Endothelial cell of hepatic sinusoid (primary cell): ENCODE measurements around the gene FARP1.

ENCODE experiments used
- in situ Hi-C: cut with HindIII; loops from 2 replicates; pipeline ENCODE4 v1.10.0; 2017; ENCODE audit warnings: low sequenced_read_pairs

The FARP1 gene

GRCh38 chr13:98471934-98472333, 329.0 kb downstream of the FARP1 start:
- in situ Hi-C loops: no loop called here

DNA sequence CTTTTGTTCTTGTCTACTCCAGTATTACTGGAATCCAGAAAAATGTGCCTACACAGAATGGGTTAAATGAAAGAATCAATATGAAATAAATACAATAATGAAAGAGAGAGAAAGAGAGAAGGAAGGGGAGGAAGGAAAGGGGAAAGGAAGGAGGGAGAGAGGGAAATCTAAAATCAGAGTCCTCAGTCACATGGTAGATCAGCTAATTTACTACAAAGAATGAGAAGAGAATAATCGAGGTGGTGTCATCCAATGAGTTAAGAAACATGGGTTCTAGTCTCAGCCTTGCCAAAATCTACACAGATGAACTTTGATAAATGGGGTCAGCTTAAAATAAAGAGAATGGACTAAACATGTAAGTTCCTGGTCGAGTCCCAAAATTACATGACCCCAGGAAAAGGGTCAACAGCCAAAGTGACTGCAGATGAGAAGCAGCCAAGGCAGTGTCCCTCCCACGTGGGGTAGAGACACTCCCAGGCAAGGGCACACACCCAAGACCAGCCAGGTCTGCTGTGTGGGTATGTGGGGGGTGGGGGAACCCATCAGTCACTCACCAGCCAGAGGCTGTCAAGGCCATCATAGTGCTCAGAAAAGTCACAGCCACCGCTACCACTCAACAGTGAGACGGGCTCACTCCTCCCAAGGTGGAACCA, 330.4 kb downstream of the FARP1 start:
- in situ Hi-C loops: no loop called here

DNA sequence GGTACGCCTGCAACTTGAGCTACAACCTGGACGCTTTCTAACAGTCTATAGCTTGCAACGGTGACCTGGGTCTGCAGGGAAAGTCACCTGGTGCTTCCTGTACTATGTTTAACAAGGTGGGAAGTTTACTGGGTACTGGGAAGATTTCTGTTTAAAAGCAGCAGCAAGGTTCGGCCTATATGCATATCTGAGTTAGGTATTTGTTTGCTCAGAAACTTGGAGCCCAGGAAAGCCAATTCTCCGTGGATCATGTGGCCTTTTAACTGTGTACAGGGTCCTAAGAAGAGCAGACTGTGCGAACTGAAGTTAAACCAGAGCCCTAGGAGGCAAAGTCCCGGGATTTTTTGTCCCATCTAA, 330.9 kb downstream of the FARP1 start:
- in situ Hi-C loops: no loop called here

GRCh38 chr13:98474292-98474691, 331.4 kb downstream of the FARP1 start:
- in situ Hi-C loops: no loop called here

DNA sequence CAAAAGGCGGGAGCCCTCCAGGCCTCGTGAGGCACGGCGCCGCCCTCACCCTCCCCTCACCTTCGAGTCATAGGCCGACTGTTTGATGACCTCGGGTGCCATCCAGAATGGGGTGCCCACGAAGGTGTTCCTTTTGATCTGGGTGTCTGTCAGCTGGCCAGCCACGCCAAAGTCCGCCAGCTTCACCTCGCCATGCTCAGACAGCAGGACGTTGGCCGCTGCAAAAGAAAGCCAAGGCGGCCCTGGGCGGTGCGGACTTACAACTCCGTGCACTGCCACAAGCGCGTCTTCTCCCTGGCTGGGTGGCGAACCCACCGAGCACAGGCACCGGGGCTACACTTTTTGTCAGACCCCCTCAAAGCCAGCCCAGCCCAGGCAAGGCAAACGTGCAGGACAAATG, 331.9 kb downstream of the FARP1 start:
- in situ Hi-C loops: no loop called here

DNA sequence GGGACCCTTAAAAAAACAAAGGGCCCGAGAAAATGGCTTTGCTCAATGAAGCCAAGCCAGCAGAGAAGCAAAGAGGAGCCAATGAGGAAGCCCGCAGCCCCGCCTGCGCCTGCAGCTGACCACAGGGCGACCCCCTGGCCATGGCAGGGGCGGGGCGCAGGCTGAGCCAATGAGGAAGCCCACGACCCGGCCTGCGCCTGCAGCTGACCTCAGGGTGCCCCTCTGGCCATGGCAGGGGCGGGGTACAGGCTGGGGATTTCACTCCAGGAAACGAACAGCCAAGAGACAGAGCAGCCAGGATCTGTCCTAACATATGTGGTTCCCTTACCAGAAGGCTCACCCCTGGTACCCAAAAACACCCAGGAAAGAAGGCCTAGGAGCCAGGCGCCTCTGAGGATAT, 332.6 kb downstream of the FARP1 start:
- in situ Hi-C loops: no loop called here

DNA sequence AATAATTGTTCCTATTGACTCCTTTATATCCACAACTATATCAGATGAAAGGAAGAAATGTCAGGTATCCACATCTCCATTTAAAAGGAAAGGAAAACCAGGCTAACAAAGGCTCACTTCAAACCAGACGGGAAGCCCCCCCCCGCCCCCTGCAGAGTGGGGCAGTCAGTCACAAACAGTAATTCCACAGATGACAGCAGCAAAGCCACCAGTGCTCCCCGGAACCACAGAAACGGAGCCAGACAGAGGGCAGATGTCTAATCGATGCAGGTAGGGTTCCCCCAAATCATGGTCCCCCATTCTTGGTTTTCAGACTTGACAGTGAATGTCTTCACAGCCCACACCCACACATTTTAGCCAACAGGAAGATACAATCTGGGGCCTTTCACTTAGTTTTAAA, 333.2 kb downstream of the FARP1 start:
- in situ Hi-C loops: no loop called here

DNA sequence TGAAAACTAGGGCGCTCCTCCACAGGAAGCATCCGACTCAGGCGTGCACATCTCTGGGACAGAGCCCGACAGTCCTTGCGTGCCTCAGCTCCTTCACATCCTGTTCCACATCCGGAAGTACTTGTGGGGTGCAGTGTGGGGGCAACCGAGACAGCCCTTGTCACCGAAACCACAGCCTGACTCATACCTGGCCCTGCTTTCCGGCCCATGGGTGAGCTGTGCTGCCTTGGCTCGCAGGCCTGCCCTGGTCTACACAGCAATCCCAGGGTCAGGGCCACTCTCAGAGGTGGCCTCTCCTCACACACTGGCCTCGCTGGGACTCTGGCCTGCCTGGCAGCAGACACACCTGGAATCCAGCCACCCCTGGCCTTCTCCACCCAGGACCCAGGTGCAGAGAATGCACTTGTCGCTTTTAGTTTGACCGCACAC, 333.7 kb downstream of the FARP1 start:
- in situ Hi-C loops: no loop called here

DNA sequence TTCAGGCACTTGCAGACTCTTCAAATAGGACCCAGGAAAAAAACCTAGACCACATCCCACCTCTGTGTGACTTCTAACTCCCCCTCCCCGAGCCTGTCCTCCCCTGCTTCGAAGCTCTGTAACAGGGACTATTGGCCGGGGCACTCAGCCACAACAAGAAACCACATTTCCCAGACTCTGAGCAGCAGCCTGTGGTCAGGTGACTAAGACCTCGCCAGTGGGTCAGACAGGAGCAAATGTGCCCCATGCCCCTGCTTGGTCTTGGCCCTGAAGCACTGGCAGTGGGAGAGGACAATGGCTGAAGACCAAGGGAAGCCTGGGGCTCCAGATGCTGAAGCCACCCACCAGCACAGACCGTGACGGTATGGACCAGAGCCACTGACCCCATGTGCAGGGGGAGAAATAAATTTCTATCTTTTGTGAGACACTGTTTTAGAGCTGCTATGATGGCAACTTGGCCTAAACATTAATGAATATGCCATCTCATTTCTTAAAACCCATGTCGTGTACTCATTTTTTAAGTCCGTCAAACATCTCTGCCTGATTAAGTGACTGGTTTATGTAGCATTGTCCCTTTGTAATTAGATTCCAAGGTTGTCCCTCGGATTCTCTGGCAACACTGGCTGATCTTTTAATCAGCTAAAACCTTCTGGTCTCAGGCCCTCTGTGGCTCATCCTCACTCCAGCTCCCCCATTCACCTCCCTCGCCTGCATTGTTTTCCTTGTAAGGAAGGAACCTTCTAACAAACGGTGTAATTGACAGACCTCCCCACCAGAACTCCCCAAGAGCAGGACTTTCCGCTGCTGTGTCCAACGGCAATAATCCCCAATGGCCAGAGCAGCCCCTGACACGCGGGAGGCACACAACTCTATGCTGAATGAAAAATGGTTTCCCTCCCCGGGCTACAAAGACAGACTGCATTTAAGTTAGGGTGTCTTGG, 335.6 kb downstream of the FARP1 start:
- in situ Hi-C loops: no loop called here

- in situ Hi-C loops: no loop called here
Observed at GRCh38 chr13:98479496-98480003, 336.7 kb downstream of the FARP1 start.

- in situ Hi-C loops: no loop called here
Observed at GRCh38 chr13:98480915-98481877, 338.3 kb downstream of the FARP1 start.

GRCh38 chr13:98482476-98483444, 339.9 kb downstream of the FARP1 start:
- in situ Hi-C loops: no loop called here

- in situ Hi-C loops: no loop called here
Observed at GRCh38 chr13:98483601-98484288, 340.9 kb downstream of the FARP1 start.

DNA sequence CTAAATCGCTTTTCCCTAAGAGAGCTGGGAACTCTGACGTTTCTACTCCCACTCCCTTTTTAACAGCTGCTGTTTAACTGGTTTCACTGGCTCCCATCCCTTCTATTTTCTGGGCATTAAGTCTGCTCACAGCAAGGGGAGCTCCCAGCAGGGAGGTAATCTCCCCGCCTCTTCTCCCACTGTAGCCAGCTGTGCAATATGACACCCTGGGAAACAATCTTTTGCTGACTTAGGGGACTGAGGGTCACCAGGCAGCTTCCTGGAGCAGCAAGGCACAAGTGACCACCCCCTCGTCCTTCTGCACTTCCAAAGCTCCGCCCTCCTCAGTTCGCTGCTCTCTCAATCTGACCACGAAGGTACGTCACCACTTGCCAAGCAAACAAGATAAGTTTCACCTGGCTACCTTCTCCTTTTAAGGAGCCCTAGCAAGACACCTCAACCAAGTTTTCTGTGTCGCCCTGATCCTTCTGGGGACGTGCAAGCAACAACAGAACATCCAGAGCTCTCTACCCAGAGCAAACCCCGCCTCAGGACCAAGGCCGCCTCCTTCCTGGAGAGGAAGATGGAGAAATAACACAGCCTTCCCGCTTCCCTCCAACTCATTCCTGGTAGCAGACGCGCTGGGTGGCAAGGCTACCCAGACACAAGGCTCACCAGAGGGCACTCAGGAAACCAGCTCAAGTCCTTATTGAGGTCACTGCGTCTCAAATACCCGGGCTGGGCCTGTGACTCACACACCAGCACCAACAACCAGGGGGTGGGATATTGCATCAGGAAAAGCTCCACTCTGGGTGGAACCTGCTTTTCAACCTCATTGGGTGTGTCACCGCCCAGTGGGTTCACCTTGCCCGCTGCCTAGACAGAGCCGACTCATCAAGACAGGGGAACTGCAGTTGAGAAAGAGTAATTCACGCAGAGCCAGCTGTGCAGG, 341.7 kb downstream of the FARP1 start:
- in situ Hi-C loops: no loop called here

DNA sequence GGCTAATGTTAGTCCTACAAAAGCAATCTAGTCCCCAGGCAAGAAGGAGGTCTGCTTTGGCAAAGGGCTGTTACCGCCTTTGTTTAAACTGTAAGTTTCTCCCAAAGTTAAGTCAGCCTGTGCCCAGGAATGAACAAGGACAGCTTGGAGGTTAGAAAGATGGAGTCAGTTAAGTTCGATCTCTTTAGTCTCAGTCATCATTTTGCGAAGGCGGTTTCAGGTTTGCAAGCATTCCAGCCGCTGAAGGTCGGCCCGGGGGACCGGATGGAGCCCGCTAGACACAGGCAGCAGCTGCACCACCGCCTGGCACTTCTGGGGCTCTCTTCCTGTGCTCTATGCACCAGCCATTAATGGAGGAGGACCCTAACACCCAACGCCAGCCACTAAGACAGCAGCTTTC, 342.7 kb downstream of the FARP1 start:
- in situ Hi-C loops: no loop called here

DNA sequence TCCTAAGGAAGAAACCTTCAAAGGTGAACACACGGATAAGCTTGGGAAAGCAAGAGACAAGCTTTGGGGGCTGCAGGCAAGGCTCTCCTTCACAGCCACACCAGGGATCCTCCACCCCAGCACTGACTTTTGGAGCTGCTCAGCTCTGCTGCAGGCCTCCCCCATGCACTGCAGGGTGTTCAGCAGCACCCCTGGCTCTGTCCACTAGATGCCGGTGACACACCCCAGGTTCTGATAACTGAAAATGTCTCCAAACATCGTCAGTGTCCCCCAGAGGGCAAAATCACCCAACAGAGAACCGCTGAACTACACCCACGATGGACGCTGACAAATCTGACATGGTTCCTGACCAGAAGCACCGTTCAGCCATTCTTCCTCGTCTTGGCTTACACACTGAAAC, 343.5 kb downstream of the FARP1 start:
- in situ Hi-C loops: no loop called here

DNA sequence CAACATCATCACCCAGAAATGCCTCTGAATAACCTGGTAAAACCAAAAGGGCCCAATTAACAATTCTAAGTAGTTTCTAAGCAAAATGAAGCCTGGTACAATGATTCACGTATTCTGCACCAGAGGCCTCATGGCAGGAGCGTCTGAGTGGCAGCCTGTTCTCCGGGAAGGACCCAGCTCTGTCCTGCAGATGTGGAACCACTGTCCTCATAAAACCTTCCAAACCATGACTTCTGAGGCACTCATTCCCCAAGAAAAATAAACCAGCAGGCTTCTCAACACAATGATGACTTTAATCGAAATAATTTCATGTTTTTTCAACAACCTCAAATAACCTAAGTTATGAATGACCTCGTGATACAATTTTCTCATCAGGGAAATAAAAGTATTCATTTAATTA, 344.1 kb downstream of the FARP1 start:
- in situ Hi-C loops: no loop called here

DNA sequence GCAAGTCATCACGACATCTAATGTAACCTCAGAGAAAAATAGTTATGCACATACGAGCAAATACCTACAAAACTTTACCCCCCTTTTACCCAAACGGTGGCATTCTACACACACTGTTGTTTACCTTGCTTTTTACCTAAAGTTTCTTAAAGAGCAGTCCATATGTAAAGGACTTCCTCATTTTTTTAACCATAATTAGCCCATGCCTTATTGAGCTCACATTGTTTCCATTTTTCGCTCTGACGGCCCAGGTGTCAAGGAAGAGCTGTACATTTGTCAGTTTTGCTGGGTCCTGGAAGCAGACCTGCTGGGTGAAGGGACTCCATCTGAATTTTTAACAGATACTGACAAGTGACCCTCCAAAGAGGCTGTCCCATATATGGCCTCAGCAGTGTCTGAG, 344.6 kb downstream of the FARP1 start:
- in situ Hi-C loops: no loop called here
